HepG2 (cell line): ENCODE results near the gene REM2. TPM values are rescaled to one million over a fixed set of nuclear protein-coding genes. Genes with fewer than 3 reads are reported as not detected.
"Not testable (repeated sequence)": the region's sequence is repeated elsewhere in the genome, so short reads cannot be mapped to it uniquely, and the experiment has no call there.

Experiments
- ATAC-seq: fragments of 200-7000 bp; cut with Tn5 transposase; 3 replicates; pipeline ENCODE4 v1.9.1; 2020; ENCODE audit warnings: mild to moderate bottlenecking, moderate library complexity
- BruUV-seq: library from RNA; stranded (reverse); fragments of 400-500 nt; replicated peaks from 2 replicates; lab custom pipeline; 2021; lab: Mats Ljungman, UMichigan
- CTCF ChIA-PET: fragments of 300-600 bp; formaldehyde crosslinking; extraction: SDS; loops from one replicate; lab custom pipeline; 2021; ENCODE audit warnings: low total read pairs, inconsistent platforms, low intra/inter-chr PET ratio; lab: Yijun Ruan, JAX
- POLR2A ChIA-PET: fragments of 350-600 bp; sonication (Branson Sonifier 250); formaldehyde crosslinking; loops from one replicate; lab custom pipeline; 2020; ENCODE audit warnings: antibody characterized with exemption, inconsistent platforms; lab: Yijun Ruan, JAX
- DNase-seq: peaks from one replicate; pipeline ENCODE4 v3.0.0-alpha.2; 2015; ENCODE audit warnings: low spot score
- FAIRE-seq: peaks from 3 replicates; lab custom pipeline; 2011; peaks lifted over from hg19 to GRCh38; lab: Jason Lieb, UNC
- H2AFZ ChIP-seq: one replicate; pipeline ENCODE4 v1.6.1; 2011; ENCODE audit warnings: low read length, inconsistent platforms
- H3K27ac ChIP-seq: fragments of 300-600 bp; 3 replicates; pipeline ENCODE4 v1.8.0; 2011; ENCODE audit warnings: mixed run types, mild to moderate bottlenecking, mixed read lengths, low read length, inconsistent platforms; ENCODE audit not compliant: insufficient read depth; ENCODE audit errors: extremely low read length
- H3K27me3 ChIP-seq, 2 experiments: fragments of 200-600 bp in 1 of 2; 2 replicates in 1 of 2; 3 replicates in 1 of 2; pipeline versions ENCODE4 v1.6.0 to v1.8.0; 2011; ENCODE audit warnings: low read length in 2 of 2, mild to moderate bottlenecking in 2 of 2, moderate library complexity in 2 of 2, inconsistent platforms in 1 of 2; ENCODE audit not compliant: insufficient read depth in 2 of 2, control insufficient read depth in 1 of 2
- H3K36me3 ChIP-seq, 2 experiments: fragments of 200-600 bp in 1 of 2; replicated peaks in 1 of 2; 2 replicates in 1 of 2; 3 replicates in 1 of 2; pipeline versions ENCODE4 v1.5.1 to v1.8.0; 2011; ENCODE audit warnings: low read length in 2 of 2, inconsistent platforms in 1 of 2; ENCODE audit not compliant: insufficient read depth in 2 of 2, control insufficient read depth in 1 of 2
- H3K4me1 ChIP-seq: 2 replicates; pipeline ENCODE4 v1.5.1; 2012; ENCODE audit warnings: low read length, inconsistent platforms; ENCODE audit not compliant: insufficient read depth
- H3K4me2 ChIP-seq: 2 replicates; pipeline ENCODE4 v1.6.0; 2011; ENCODE audit warnings: low read depth, low read length, inconsistent platforms
- H3K4me3 ChIP-seq, 3 experiments: fragments of 200-600 bp in 1 of 3; sonication (generic), shearing (Covaris generic) in 1 of 3; replicated peaks in 1 of 3; 2 replicates each; pipeline ENCODE4 v1.5.1; 2011 to 2016; ENCODE audit warnings: low read length in 3 of 3, inconsistent platforms in 2 of 3, low read depth in 2 of 3, mild to moderate bottlenecking in 2 of 3, control low read depth in 1 of 3, mixed read lengths in 1 of 3; ENCODE audit not compliant: insufficient read depth in 1 of 3
- H3K79me2 ChIP-seq: one replicate; pipeline ENCODE4 v1.6.1; 2011; ENCODE audit warnings: low read length, inconsistent platforms; ENCODE audit not compliant: insufficient read depth
- H3K9ac ChIP-seq: 2 replicates; pipeline ENCODE4 v1.6.0; 2011; ENCODE audit warnings: mild to moderate bottlenecking, low read depth, low read length, inconsistent platforms; ENCODE audit not compliant: insufficient read depth
- H3K9me3 ChIP-seq: 2 replicates; pipeline ENCODE4 v1.5.1; 2012; ENCODE audit warnings: mild to moderate bottlenecking, low read length
- H4K20me1 ChIP-seq: 2 replicates; pipeline ENCODE4 v1.6.0; 2011; ENCODE audit warnings: inconsistent platforms, mild to moderate bottlenecking, low read length, moderate library complexity; ENCODE audit not compliant: insufficient read depth
- FOXJ3 ChIP-seq: sonication (generic); formaldehyde crosslinking; IDR thresholded peaks from 2 replicates; pipeline ENCODE4 v1.4.0; 2020; ENCODE audit warnings: missing genetic modification reagents, mild to moderate bottlenecking, borderline replicate concordance
- HDAC1 ChIP-seq: sonication (generic); formaldehyde crosslinking; IDR thresholded peaks from 2 replicates; pipeline ENCODE4 v1.5.1; 2020; ENCODE audit warnings: mild to moderate bottlenecking, missing genetic modification reagents
- KMT2A ChIP-seq: sonication (generic); formaldehyde crosslinking; IDR thresholded peaks from 2 replicates; pipeline ENCODE4 v1.4.0; 2020; ENCODE audit warnings: missing genetic modification reagents
- NR2C2 ChIP-seq: sonication (generic); formaldehyde crosslinking; IDR thresholded peaks from 2 replicates; pipeline ENCODE4 v1.4.0; 2020; ENCODE audit warnings: missing genetic modification reagents, mild to moderate bottlenecking, moderate library complexity, borderline replicate concordance
- PHF21A ChIP-seq: sonication (generic); formaldehyde crosslinking; IDR thresholded peaks from 2 replicates; pipeline ENCODE4 v1.5.0; 2020; ENCODE audit warnings: mild to moderate bottlenecking, missing genetic modification reagents
- SRSF4 ChIP-seq: fragments of 200-400 bp; formaldehyde crosslinking; IDR thresholded peaks from one replicate; pipeline ENCODE4 v1.6.1; 2018; ENCODE audit warnings: mild to moderate bottlenecking, low read depth, low read length, moderate library complexity; ENCODE audit not compliant: poor library complexity, severe bottlenecking
- ZFYVE20 ChIP-seq: sonication (generic); formaldehyde crosslinking; IDR thresholded peaks from 2 replicates; pipeline ENCODE4 v1.8.0; 2023; ENCODE audit warnings: low read depth, mild to moderate bottlenecking, moderate library complexity, missing genetic modification reagents, borderline replicate concordance
- ZNF614 ChIP-seq: IDR thresholded peaks from 2 replicates; pipeline ENCODE4 v1.6.1; 2018; ENCODE audit warnings: missing biosample characterization, missing genetic modification reagents, inconsistent platforms, borderline replicate concordance
- ZNF629 ChIP-seq: sonication (generic); formaldehyde crosslinking; conservative IDR thresholded peaks from 2 replicates; pipeline ENCODE4 v1.5.0; 2020; ENCODE audit warnings: missing genetic modification reagents
- ZNF75D ChIP-seq: sonication (generic); formaldehyde crosslinking; IDR thresholded peaks from 2 replicates; pipeline ENCODE4 v1.8.1; 2023; ENCODE audit warnings: missing genetic modification reagents, mild to moderate bottlenecking, borderline replicate concordance
- ZSCAN30 ChIP-seq: sonication (generic); formaldehyde crosslinking; IDR thresholded peaks from 2 replicates; pipeline ENCODE4 v1.5.0; 2020; ENCODE audit warnings: mild to moderate bottlenecking, missing genetic modification reagents
- WGBS: methylation state at CpG from one replicate; pipeline ENCODE4 v1.1.6; 2017; ENCODE audit warnings: low lambda C conversion rate; 5-methylcytosine and 5-hydroxymethylcytosine counted together
- in situ Hi-C: cut with HindIII; loops from 2 replicates; pipeline ENCODE4 v1.10.0; 2017; ENCODE audit warnings: low pct_unique_long_range_greater_than_20kb; ENCODE audit not compliant: extremely low pct_ligation_motif_present
- intact Hi-C: fragments of 100-400 bp; cut with micrococcal nuclease; formaldehyde crosslinking; loops from one replicate; pipeline ENCODE4 v1.10.0; 2022; ENCODE audit not compliant: unreplicated experiment
- polyA plus RNA-seq, 8 experiments: library from polyadenylated mRNA; depleted of rRNA in 3 of 8; stranded (reverse) in 7 of 8; unstranded in 1 of 8; fragments of >200 nt; fragmentation: Illumina TruSeq in 4 of 8; extraction: Trizol in 4 of 8; gene quantifications; 2 replicates each; pipeline versions ENCODE4 v1.2.1 to v1.2.3, GENCODE V29; 2011 to 2016; ENCODE audit warnings: low read depth in 4 of 8, missing spikeins in 1 of 8, mixed read lengths in 1 of 8; ENCODE audit not compliant: insufficient read depth in 1 of 8
- total RNA-seq, 5 experiments: library from RNA; depleted of rRNA; stranded (reverse); fragments of >200 nt; fragmentation: Illumina TruSeq; extraction: Trizol; gene quantifications; 2 replicates each; pipeline ENCODE4 v1.2.3, GENCODE V29; 2016; ENCODE audit warnings: low read depth in 1 of 5
- TF ChIP-seq, protein P1 (sequence below): IDR thresholded peaks from 2 replicates; pipeline ENCODE4 v1.6.1; 2018; ENCODE audit warnings: missing genetic modification reagents, mild to moderate bottlenecking, missing compliant biosample characterization

The REM2 gene
- total and polyA plus RNA-seq, 2 of the 13 experiments (the other 11 are each of a cell fraction or from before 2014, with no cell fraction given), result 0.20 TPM; not detected in 1

DNA sequence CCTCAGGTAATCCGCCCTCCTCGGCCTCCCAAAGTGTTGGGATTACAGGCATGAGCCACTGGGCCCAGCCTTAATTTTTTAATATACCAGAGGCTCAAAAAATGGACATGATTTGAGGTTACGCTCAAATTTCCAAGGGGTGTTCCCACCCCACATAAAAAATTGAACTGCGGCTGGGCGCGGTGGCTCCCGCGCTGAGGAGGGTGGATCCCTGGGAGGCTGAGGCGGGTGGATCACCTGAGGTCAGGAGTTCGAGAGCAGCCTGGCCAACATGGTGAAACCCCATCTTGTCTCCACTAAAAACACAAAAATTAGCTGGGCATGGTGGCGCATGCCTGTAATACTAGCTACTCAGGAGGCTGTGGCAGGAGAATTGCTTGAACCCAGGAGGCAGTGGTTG is 28.7 kb upstream of the REM2 start:
- FAIRE-seq, ATAC-seq, H3K9ac ChIP-seq, H3K4me3 ChIP-seq, H3K4me2 ChIP-seq, DNase-seq, H2AFZ ChIP-seq, H4K20me1 ChIP-seq, H3K79me2 ChIP-seq, H3K36me3 ChIP-seq, H3K27ac ChIP-seq, BruUV-seq, H3K9me3 ChIP-seq: not testable (repeated sequence)
- 71% methylated on average over 11 of the region's 11 CpGs for WGBS
- peaks cover 35% of the 10 kb centered on the region for H3K4me1 ChIP-seq
- POLR2A ChIA-PET, result interaction anchor here (0.7 to 2.5 kb wide), 9 partner anchors 17 to 265 kb away, joined by 3 to 11 read pairs (median 5); partner anchors contain the start of genes ABHD4, DAD1, LRP10 and MRPL52
- in situ Hi-C loops, result loop anchor here (10.0 kb wide), 1 partner anchor 79 kb away; no protein-coding TSS in a partner anchor
- H3K27me3 ChIP-seq, result peaks cover 7 to 20% of the 10 kb centered on the region in 2 experiments; a peak in 4 of 5 replicates
- intact Hi-C loops, result loop anchor here (5.0 kb wide), 1 partner anchor 467 kb away; no protein-coding TSS in a partner anchor
- TF ChIP-seq PHF21A (0 out of 2 replicates have a peak, but pooled peaks have one; percentile 2), HDAC1 (0 out of 2 replicates have a peak, but pooled peaks have one; percentile 29), ZNF75D (0 out of 2 replicates have a peak, but pooled peaks have one; percentile 48), ZSCAN30 (0 out of 2 replicates have a peak, but pooled peaks have one; percentile 45), NR2C2 (CRISPR knock-in tag) (0 out of 2 replicates have a peak, but pooled peaks have one; percentile 5)
- CTCF ChIA-PET, result interaction anchor here (1.0 to 4.3 kb wide), 11 partner anchors 11 to 467 kb away, joined by 3 to 200 read pairs (median 10); partner anchors contain the start of genes MMP14 and SLC7A7

DNA sequence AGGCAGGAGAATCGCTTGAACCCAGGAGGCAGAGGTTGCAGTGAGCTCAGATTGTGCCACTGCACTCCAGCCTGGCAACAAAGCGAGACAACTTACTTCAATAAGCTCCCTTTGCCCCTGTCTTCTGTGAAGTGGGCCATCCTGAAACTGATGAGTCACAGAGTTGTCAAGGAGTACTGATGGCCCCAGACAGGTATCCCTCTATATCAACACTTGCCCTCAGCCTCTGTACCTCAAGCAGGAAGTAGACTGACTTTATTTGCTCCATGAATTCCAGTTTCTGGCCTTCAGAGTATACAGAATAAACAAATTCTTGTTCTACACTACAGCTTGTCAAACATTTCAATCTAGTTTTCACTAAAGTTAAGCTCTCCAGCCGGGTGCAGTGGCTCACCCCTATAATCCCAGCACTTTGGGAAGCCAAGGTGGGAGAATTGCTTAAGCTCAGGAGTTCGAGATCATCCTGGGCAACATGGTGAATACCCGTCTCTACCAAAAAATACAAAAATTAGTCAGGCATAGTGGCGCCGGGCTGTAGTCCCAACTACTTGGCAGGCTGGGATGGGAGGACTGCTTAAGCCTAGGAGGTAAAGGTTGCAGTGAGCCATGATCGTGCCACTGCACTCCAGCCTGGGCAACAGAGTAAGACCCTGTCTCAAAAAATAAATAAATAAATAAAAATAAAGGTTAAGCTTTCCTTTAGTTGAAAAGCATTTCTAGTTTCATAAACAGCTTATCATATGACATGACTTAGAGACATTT is 27.9 kb upstream of the REM2 start:
- Histone ChIP-seq H4K20me1 (no peaks in the 10 kb centered on the region), H3K4me3 (no peak overlapping the region), H3K79me2 (no peaks in the 10 kb centered on the region), H2AFZ (no peak overlapping the region), H3K4me2 (no peak overlapping the region), H3K36me3 (no peaks in the 10 kb centered on the region), H3K4me1 (peaks cover 30% of the 10 kb centered on the region), H3K9ac (no peak overlapping the region), H3K27ac (no peak overlapping the region), H3K27me3 (peaks cover 7 to 14% of the 10 kb centered on the region in 2 experiments; a peak in 4 of 5 replicates), H3K9me3 (no peaks in the 10 kb centered on the region)
- ChIA-PET POLR2A (interaction anchor here (0.7 to 2.5 kb wide), 7 partner anchors 15 to 266 kb away, joined by 3 to 11 read pairs (median 5); partner anchors contain the start of genes ABHD4, DAD1, LRP10 and MRPL52), CTCF (interaction anchor here (1.0 to 4.3 kb wide), 5 partner anchors 32 to 298 kb away, joined by 5 to 200 read pairs (median 58); no protein-coding TSS in a partner anchor)
- intact Hi-C loops, result loop anchor here (5.0 kb wide), 1 partner anchor 468 kb away; no protein-coding TSS in a partner anchor
- FAIRE-seq (no peak), ATAC-seq (peak; percentile 3; the same call in 1 of the 3 replicates), DNase-seq (peak; percentile 86)
- no TSS peak for BruUV-seq
- WGBS, result 35% methylated on average over 8 of the region's 8 CpGs
- in situ Hi-C loops, result loop anchor here (10.0 kb wide), 1 partner anchor 80 kb away; no protein-coding TSS in a partner anchor
- TF ChIP-seq KMT2A (no peak), ZFYVE20 (no peak), ZNF614 (CRISPR knock-in tag) (0 out of 2 replicates have a peak, but pooled peaks have one; percentile 28), SRSF4 (no peak), FOXJ3 (CRISPR knock-in tag) (0 out of 2 replicates have a peak, but pooled peaks have one; percentile 33), ZNF629 (CRISPR knock-in tag) (peak; percentile 44; the same call in 1 of the 2 replicates)
- TF ChIP-seq, protein P1, sequence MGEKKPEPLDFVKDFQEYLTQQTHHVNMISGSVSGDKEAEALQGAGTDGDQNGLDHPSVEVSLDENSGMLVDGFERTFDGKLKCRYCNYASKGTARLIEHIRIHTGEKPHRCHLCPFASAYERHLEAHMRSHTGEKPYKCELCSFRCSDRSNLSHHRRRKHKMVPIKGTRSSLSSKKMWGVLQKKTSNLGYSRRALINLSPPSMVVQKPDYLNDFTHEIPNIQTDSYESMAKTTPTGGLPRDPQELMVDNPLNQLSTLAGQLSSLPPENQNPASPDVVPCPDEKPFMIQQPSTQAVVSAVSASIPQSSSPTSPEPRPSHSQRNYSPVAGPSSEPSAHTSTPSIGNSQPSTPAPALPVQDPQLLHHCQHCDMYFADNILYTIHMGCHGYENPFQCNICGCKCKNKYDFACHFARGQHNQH (CRISPR knock-in tag), result 0 out of 2 replicates have a peak, but pooled peaks have one; percentile 17
